HG03064 (cell line): ENCODE measurements around the gene RREB1.

Experiments used
- ATAC-seq: cut with Tn5 transposase; IDR thresholded peaks from one replicate; pipeline ENCODE4 v1.9.1; 2021; ENCODE audit warnings: low read depth; ENCODE audit not compliant: unreplicated experiment

Gene RREB1

DNA sequence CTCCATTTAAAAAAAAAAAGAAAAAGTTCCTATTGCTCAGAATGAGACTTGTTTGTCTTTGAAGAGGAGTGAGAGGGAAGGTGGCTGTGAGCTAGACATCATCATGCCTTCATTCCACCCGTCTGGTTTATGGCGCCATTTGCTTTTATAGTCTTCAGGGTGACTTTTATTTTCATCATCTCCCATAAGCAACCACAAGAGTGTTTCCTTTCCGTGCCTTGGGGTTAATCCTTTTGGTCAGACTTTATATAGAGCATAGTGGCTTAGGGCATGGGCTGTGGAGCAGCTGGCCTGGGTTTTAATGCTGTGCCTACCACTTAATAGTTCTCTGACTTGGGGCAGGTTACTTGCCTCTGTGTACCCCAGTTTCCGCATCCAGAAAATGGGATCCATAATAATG lies 77.8 kb downstream of the RREB1 start:
- no peak for ATAC-seq

DNA sequence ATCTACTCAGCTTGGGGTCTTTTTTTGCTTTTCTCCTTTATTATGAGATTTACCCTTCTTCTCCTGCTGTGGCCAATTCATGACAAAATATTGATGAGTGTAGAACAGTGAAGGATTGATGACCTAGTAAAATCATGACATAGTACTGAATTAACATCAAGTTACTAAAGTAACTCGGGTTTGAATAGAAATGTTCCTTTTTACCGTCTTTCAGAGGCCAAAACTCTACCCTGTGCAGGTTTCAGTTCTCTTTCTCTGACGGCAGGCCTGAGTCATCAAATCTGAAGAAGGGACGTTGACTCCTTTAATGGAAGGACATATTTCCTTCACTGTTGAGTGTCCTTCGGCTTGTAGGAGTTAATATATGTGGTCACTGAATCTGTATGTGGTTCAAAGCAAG lies 80.7 kb downstream of the RREB1 start:
- peak; percentile 94 for ATAC-seq

DNA sequence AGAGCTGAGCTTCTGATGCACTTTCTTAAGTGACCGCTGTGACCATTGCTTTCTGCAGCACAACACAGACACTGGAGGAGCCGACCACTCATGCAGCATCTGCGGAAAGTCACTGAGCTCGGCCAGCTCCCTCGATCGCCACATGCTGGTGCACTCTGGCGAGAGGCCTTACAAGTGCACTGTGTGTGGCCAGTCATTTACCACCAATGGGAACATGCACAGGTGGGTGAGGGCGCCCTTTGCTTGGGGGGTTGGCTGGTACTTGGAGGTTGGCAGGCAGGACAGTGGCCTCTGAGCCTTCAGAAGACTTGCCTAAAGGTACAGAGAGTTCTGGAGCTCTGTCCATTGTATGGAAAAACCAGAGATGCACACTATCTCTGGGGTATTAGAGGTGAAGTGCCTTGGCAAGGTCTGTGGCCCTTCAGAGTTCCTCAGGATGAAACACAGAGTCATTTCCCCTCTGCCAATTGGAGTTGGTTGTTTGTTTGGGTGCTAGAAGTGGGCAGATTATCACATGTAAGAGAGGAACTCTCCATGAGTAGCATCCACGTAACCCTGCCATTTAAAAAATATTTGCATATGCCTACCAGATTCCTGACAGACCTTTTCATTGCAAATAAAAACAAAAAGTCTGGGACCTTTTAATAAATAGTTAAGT lies 81.5 kb downstream of the RREB1 start:
- no peak for ATAC-seq

DNA sequence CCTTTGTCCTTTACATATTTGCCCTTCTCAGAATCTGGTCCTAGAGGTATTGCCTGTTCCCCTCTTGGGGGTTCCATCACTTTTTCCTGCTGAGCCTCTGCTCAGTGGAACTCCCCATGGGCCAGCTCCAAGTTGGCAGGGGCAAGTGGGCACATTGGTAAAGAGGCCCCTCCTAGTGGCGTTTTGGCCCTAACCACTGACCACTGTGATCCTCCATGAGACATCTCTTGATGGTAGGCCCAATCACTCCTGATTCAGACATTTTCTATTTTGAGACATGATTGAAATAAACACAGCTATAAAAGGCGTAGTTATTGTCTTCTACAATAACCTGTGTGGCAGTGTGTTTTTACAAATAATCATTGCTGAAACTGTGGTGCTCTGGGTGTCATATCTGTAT lies 83.0 kb downstream of the RREB1 start:
- no peak for ATAC-seq

DNA sequence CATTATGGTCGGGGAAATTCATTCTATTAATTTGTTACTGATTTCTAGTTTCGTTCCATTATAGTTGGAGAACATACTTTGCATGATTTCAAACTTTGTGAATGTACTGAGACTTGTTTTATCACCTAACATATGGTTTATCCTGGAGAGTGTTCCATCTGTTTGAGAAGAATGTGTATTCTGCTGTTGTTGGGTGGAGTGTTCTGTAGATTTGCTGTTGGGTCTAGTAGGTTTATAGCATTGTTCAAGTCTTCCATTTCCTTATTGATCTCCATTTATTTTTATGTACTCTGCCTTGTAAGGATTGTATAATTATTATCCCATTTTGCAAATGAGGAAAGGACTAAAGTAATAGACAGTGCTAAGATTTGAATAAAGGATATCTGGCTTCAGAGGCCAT lies 85.4 kb downstream of the RREB1 start:
- no peak for ATAC-seq

DNA sequence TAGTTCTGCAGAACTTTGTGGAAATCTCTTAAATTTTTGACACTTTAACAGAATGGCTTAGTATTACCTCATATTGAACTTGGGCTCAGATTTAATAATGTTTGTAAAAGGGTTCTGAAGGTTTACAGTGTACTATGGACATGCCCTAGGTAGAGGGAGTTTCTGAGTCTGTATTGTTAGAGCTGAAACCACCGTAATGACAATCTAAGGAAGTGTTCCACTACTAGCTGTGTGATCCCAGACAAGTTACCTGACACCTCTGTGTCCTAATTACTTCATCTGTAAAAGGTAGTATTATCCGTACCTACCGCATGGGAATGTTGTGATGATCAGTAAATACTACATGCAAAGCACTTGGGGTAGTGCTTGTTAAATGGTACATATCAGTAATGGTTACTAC lies 86.9 kb downstream of the RREB1 start:
- ATAC-seq = no peak

DNA sequence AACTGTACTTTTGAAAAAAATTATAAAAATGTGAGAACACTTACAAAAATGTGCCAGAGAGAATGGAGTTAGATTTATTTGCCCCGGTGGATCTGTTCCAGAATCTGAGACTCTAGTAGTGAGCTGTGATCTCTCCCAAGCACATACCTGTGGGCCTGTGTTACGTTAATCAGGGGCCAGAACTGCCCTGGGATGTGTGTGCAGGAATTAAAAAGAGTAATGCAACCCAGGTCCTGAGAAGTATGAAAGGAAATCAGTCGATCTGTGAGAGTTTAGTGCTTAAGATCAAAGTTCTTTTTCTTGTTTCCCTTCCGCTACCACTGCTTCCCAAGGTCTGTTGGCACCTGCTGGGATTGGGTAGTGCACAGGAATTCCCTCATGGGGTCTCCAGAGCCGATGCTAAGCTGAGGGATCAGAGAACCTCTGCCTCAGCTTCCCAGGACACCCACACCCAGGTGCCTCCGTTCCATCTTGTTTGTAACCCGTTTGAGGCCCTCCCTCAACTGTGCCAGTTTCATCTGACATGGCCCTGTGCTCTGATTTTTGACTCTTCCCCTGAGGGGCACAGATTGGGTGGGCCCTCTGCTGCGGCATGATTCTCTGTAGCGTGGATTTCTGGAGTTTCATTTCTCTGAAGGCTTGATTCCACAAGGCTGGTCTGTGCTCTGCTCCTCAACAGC lies 87.7 kb downstream of the RREB1 start:
- ATAC-seq = no peak

DNA sequence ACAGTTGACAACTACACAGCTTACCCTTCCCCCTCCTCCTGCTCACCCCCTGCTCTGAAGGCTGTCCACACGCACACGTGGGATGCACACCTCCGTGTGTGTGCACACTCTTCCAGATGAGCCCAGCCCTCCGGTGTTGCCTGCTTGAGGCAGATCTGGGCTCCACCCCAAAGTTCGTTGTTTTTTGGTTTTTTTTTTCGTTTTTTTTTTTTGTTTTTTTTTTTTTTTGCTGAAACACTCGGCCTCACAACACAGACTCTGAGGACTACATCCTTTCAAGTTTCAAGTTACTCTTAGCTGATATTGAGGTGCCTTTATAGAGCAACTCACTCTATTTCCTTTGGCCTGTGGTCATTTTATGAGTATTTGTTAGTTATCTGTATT lies 88.2 kb downstream of the RREB1 start:
- ATAC-seq = no peak

DNA sequence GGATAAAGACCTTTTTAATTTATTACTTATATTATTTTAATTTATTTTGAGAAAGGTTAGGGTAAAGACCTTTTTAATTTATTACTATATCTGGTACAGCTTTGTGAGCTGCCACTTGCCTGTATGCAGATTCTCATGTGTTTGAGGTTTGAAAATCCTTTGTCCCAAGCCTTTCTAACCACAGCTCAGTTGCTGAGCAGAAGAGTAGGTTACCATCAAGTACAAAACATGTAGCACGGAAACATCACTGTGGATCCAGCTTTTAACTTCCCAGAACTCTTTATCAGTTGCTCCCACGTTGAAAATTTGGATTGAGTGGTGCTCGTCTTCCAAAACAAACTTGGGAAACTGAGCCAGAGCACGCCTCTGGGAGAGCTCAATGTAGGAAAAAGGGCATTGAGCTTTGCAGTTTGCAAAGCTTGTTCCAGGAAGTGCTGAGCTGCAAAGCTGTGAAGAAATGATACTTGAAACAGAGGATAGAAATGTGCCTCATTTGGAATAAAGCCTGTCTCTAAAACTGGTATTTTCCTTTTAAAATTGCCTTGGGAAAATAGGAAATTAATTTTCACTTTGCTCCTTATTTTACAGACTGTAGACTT lies 89.0 kb downstream of the RREB1 start:
- no peak for ATAC-seq

DNA sequence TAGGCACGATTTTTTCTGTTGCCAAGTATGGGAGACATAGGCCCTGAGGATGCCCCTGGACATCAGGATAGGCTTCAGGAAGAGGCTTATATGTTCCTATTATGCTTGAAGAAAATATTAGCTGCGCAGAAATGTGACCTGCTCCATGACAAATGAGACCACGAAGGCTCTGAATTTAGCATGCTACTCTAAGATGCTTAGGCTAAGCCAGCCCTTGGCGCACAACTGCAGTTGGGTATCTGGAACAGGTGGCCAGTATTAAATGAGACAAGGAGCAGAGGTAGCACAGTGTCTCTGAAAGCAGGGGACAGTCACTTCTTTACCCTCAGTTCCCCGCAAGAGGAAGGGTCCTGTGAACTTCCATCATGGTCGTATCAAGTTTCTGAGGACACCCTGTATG lies 90.0 kb downstream of the RREB1 start:
- no peak for ATAC-seq

DNA sequence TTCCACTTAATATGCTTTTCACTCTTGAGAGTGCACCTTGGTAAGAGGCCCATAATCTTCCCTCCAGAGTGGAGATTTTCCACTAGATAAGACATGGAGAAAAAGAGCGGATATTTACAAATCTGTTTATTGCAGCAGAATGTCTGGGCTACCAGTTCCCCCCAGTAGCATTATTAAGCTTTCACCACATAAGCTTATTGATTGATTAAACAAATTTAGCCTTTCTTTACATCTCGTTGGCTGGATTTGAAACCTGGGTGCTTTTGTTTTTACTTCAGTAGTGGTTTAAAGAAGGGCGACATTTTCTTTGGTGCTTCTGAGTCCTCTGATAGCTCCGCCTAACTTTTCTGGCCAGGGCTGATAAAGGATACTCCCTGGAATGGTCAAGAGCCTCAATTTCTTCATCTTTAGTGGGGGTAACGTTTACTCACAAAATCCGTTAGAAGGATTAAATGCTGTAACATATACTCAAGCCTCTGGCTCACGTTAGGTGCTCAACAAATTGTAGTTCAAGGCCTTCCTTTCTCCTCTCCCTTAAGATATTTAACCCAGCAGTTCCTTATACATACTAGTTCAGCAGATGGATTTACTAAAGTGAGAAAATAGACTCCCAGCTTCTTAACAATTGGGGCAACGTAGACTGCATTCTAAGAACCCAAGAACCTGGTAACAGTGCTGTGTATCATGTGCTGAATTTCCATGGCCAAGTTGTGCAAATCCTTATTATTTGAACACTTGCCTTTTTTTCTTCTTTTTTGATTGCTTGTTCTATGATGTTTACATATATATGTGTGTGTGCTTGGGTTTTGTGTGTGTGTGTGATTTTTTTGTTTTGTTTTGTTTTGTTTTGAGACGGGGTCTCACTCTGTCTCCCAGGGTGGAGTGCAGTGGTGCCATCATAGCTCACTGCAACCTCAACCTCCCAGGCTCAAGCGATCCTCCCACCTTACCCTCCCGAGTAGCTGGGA lies 91.4 kb downstream of the RREB1 start:
- ATAC-seq = no peak

DNA sequence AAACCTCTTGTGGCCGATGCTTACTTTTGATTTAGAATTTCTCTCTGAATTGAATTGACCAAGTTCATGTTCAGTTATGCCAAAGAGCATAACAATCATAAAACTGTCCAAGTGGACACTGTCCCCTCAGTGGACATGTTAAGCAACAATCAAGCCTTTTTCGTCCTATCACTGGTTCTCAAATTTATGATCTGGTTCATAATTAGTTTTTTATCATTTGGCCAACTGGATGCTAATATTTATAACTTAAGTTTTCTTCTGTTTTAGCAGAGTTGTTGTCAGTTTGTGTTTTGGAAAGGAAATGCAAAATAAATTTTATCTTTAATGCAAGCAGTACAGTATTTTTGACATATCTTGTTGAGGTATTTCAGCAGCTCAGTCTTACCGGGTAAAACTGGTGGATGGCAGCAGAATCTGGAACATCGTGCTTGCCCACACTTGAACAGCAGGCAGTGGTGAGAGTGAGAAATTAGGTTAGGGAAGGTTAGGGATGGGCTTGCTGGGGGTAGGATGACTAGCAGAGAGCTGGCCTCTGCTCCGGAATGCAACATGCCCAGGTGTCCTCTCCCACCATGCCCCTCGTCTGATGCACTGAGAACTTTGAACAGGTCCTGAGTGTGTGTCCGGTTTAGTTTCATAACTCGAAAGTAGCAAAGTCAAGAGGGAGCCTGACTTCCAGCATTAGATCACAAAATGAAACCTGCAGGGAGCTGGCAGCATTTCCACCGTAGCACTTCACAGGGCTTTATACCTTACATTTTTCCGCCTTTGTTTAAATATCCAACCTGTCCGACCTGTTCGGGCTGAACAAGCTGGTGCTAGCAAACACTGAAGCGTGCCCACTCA lies 93.1 kb downstream of the RREB1 start:
- no peak for ATAC-seq

DNA sequence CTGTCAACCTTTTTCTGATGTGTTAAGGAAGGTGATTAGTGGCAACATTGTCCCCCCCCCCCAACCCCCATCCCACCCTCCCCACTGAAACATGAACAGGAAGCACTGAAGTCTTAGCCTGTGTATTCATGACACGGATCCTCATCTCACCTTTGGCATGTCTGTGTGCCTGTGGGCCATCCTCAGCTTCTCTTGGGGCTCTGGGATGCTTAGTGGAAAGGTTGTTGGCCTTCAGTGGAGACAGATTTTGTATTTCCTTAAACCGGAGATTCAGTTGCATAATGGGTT lies 93.6 kb downstream of the RREB1 start:
- ATAC-seq = no peak

DNA sequence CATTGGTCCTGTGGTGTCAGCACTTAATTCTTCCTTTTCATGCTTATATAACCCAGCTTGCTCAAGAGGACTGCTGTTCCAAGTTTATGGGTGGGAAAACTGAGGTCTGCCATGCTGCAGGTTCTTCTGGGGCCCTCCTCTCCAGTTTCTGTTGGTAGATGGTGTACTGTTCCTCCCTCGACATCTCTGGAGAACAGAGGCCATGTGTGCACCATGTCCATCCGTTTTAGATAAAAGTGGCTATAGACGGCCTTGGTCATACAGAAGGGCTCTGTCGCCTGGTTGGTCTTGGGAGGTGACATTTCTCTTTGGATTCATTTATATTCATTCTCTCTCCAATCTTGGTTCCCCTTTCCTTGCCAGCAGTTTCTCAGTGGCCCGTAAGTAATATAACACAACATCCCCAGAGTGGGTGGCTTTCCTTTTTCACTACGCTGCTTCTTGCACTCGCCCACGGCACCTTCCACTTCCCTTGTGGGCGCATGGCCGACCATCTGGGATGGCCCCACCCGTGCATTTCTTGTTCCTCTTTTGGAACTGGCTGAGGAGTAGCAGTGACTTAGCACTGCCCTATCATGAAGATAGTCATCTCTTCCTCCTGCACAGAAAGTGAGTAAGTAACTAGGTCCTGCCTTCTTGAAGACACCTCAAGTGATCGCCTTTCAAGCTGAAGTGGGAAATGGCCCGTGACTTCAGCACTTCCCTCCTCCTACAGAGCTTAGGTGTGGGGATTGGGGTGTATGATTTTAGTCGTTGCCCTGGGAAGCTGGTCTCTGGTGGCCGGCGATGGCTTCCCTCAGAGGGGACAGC lies 94.2 kb downstream of the RREB1 start:
- peak; percentile 93 for ATAC-seq

DNA sequence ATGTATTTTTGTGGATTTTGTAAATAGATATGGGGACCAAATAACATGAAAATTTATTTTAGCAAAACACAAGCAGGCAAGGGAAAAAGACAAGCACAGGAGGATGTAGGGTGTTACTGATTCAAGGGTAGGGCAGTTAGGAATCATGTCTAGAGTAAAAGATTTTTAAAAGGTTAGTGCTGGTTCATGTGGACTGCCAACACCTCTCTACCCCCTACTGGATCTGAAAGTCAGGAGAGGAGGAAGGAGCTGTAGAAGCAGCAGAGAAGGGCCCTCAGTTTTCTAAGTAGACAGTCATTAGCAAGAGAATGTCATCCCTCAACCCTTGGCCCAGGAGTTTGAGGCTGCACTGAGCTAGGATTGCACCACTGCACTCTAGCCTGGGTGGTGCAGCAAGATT lies 95.2 kb downstream of the RREB1 start:
- no peak for ATAC-seq

DNA sequence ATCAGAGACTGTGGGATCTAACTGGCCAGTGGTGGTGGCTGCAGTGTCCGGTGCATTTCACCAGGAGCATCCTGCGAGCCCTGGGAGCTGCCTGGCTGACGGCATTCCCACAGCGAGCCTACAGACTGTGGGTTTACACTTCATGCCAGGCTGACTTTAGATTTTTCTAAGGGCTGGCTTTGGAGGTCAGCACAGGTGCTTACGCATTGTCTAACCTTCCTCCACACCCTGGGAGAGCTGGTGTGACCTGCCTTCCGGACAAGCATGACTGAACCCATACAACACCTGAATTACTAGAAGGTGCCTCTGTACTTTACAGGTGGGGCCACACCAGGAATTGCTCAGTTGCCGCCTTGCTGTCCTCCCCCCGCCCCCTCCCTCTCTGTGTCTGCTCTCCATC lies 96.2 kb downstream of the RREB1 start:
- ATAC-seq = no peak

DNA sequence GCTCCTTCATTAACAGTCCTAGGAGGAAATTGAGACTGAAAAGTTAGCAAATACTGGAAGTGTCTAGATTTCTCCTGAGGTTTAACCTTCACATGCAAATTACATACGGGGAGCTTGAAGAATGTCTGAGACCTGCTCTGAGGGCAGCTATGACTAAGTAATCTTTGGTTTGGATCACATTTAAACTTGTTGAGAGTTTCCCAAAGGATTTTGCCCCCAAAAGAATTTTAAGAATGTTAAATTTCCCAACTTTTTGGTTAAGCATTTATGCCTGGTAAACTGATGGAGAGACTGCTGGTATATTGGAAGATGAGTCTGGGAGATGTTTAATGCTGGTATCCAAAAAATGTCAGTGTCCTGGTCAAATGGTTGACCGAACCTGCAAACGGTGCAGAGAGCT lies 97.0 kb downstream of the RREB1 start:
- no peak for ATAC-seq

DNA sequence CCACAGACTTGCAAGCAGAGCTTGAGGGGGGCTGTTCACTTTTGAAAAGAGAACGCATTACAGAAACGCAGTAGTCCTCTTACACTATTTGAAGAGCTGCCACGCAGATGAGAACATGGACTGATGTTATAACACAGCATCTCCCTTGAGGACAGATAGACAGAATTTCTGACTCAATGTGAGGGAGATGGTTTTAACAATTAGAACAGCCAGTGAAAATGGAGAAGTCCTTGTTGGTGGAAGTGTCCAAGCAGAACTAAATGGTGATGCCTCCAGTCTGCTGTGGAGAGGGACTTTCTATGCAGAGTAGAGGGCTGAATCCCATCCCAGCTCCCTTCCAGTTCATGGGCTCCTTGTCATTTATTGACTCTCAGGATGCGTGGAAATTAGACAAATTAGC lies 100.0 kb downstream of the RREB1 start:
- ATAC-seq = no peak

DNA sequence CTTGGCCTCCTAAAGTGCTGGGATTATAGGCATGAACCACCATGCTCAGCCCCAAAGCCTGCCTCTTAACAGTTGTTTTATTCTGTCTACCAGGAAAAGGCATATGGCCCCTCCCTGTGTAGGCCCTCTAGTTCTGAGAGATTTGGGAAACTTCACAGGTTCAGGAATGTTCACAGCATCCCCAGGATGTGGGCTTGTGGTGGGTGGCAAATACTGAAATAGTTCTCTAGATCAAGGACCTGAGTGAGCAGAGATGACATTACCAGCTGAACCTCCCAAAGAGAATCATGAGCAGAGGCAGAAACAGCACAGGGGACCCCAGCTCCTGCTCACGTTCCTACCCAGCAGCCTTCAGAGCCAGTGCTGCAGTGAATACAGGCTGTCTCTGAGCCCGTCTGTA lies 105.7 kb downstream of the RREB1 start:
- ATAC-seq = no peak

DNA sequence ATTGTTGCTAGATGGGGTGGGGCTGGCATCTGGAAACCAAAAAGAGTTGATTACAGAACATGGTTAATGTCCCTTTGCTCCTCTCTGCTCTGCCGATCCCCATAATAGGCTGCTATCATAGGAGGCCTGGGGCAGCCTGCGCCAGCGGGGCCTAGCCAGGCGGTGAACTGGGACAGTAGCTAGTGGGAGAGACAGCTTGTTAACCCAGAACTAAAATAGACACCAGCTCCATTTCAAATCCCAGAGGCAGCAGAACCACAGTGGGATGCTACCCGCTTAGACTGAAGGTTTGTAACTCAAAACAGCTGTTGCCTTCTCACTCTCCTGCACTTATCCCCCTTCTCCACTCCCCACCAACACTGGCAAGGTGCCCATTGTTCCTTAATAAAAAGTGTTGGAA lies 106.7 kb downstream of the RREB1 start:
- no peak for ATAC-seq
